ENCODE data around the gene ZNF664. TPM values are rescaled to one million over a fixed set of nuclear protein-coding genes. Genes with fewer than 3 reads are reported as not detected.

ZNF664 gene
- total RNA-seq, 1 donor from 2014 or later: 198 TPM

DNA sequence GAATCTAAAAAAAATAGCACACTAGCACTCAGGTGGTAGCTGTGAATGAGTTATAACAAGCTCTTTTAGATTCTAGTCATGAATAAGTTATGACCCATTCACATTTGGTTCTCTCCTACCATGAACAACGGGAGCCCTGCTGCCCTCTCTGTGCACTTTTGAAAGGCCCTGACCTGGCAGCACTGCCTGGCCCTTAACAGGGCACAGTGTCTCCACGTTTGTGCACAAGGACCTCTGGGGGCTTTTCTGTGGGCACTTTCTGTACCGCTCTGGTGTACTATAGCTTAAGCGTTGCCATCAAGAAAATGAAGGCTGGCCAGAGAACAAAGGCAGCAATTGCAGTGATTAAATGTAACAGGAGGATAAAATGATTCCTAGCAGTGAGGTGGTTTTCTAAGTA lies 21.5 kb upstream of the ZNF664 start:
- Mint-ChIP-seq H3K27me3 (no peaks in the 10 kb centered on the region), H3K36me3 (ENCODE audit: insufficient read depth) (peaks cover 27% of the 10 kb centered on the region), H3K9me3 (ENCODE audit: low read depth) (peaks cover 8% of the 10 kb centered on the region), H3K27ac (peak overlapping the region; percentile 44), H3K4me1 (ENCODE audit: low read depth) (peaks cover 1% of the 10 kb centered on the region), H3K4me3 (ENCODE audit: low read depth) (no peak overlapping the region)
- DNase-seq (ENCODE audit: low spot score, unreplicated experiment): no peak
- TF ChIP-seq, protein P1, sequence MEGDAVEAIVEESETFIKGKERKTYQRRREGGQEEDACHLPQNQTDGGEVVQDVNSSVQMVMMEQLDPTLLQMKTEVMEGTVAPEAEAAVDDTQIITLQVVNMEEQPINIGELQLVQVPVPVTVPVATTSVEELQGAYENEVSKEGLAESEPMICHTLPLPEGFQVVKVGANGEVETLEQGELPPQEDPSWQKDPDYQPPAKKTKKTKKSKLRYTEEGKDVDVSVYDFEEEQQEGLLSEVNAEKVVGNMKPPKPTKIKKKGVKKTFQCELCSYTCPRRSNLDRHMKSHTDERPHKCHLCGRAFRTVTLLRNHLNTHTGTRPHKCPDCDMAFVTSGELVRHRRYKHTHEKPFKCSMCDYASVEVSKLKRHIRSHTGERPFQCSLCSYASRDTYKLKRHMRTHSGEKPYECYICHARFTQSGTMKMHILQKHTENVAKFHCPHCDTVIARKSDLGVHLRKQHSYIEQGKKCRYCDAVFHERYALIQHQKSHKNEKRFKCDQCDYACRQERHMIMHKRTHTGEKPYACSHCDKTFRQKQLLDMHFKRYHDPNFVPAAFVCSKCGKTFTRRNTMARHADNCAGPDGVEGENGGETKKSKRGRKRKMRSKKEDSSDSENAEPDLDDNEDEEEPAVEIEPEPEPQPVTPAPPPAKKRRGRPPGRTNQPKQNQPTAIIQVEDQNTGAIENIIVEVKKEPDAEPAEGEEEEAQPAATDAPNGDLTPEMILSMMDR (IDR thresholded peaks at IDR 0.05; ENCODE audit: unreplicated experiment): no peak

DNA sequence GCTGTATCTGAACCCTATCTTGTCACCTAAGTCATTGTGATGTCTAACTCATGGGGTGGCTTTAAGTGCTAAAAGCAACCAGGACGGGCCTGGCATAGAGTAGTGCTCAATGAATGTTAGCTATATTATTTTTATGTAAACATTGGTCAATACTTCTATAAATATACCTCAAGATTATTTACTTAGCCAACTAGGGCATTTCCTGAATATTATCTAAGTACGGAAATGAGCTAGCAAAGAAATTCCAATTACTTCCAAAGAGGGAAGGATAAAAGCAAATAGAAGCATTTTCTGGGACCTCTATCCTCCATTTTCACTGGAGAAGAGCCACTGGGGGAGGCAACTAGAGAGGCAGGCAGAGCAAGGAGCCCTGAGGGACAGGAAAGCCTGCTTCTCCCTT lies 21.0 kb upstream of the ZNF664 start:
- Mint-ChIP-seq H3K36me3 (ENCODE audit: insufficient read depth) (peaks cover 27% of the 10 kb centered on the region), H3K27ac (no peak overlapping the region), H3K9me3 (ENCODE audit: low read depth) (peaks cover 8% of the 10 kb centered on the region), H3K4me3 (ENCODE audit: low read depth) (no peak overlapping the region), H3K4me1 (ENCODE audit: low read depth) (peaks cover 1% of the 10 kb centered on the region), H3K27me3 (no peaks in the 10 kb centered on the region)
- DNase-seq (ENCODE audit: low spot score, unreplicated experiment): no peak
- TF ChIP-seq, protein P1 (IDR thresholded peaks at IDR 0.05; ENCODE audit: unreplicated experiment): no peak

DNA sequence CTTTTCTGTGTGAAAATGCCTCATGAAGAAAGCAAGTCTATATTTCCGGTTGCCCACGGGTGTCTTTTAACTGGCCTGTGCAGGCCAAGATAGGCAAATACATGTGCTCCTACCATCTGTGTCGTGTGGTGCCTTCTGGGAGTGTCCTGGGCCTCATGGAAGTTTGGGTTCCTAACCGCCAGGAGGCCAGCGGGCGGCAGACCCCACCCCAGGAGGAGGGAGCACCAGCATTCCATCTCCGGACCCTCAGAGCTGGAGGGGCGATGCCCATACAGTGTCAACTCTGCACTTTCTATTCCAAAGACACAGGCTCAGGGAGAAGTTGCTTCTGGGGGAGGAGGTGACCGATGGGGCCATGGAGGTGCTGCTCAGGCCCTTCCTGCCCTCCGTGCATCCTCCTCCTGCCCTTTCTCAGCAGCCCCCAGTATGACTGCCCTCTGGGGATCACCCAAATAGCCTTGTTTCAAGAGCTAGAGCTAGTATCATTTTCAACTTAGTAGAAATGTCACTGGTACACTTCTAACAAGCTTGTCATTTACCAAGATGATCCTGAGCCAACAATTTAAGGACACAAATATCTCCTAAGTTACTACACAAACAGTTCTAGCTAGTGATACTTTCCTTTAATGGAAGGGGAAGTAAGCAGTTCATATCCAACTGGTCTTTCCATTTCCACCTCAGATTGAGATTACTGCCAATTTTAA lies 18.2 kb upstream of the ZNF664 start:
- TF ChIP-seq, protein P1 (IDR thresholded peaks at IDR 0.05; ENCODE audit: unreplicated experiment): no peak
- DNase-seq (ENCODE audit: low spot score, unreplicated experiment): no peak
- Mint-ChIP-seq H3K9me3 (ENCODE audit: low read depth) (peaks cover 3% of the 10 kb centered on the region), H3K27ac (no peak overlapping the region), H3K36me3 (ENCODE audit: insufficient read depth) (peaks cover 6% of the 10 kb centered on the region), H3K4me1 (ENCODE audit: low read depth) (no peaks in the 10 kb centered on the region), H3K27me3 (no peaks in the 10 kb centered on the region), H3K4me3 (ENCODE audit: low read depth) (no peak overlapping the region)

DNA sequence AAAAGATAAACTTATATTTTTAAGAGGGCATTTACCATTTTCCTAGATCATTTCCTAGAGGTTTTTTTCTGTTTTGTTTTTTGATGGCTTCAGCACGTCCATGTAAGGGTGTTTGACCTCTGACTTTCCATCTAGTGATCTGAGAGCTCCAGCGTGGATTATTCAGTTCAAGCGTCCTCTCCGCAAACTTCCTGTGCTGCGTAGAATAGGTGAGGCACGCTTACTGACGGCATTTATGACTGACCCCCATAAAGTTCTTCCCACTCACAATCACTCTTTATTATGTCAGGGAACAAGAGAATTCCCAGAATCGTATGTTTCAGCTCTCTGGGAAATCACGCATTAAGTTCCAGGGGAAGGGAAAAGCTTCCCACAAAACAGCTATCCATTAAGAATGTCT lies 16.8 kb upstream of the ZNF664 start:
- Mint-ChIP-seq H3K4me1 (ENCODE audit: low read depth) (peaks cover 2% of the 10 kb centered on the region), H3K27me3 (no peaks in the 10 kb centered on the region), H3K9me3 (ENCODE audit: low read depth) (no peaks in the 10 kb centered on the region), H3K36me3 (ENCODE audit: insufficient read depth) (no peaks in the 10 kb centered on the region), H3K27ac (no peak overlapping the region), H3K4me3 (ENCODE audit: low read depth) (no peak overlapping the region)
- TF ChIP-seq, protein P1 (IDR thresholded peaks at IDR 0.05; ENCODE audit: unreplicated experiment): no peak
- no peak for DNase-seq (ENCODE audit: low spot score, unreplicated experiment)

DNA sequence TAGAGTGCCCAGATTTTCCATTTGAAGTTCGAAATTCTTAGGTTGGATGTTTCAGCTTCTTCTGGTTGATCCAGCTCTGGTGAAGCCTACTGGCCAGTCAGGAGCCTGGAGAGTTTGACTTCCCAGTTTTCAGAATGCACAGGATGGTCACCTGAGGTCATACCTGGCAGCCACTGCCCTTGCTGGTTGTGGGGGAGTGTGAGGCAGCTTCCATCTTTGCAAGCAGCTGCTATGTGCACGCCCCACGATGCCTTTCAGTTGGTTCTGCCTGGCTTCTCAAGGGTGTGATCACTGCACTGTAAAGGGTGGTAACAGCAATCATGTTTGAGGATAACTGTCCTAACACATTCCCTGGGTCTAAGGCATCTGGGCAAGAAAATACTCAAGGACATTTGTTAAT lies 15.8 kb upstream of the ZNF664 start:
- Mint-ChIP-seq H3K27ac (no peak overlapping the region), H3K4me3 (ENCODE audit: low read depth) (no peak overlapping the region), H3K27me3 (no peaks in the 10 kb centered on the region), H3K9me3 (ENCODE audit: low read depth) (no peaks in the 10 kb centered on the region), H3K4me1 (ENCODE audit: low read depth) (peaks cover 4% of the 10 kb centered on the region), H3K36me3 (ENCODE audit: insufficient read depth) (no peaks in the 10 kb centered on the region)
- TF ChIP-seq, protein P1 (IDR thresholded peaks at IDR 0.05; ENCODE audit: unreplicated experiment): no peak
- DNase-seq (ENCODE audit: low spot score, unreplicated experiment): no peak
